B cell (primary cell): ENCODE results near the gene KDM4D. TPM values are rescaled to one million over a fixed set of nuclear protein-coding genes. Genes with fewer than 3 reads are reported as not detected.

Experiments used
- ATAC-seq: fragments of 200-7000 bp; cut with Tn5 transposase; one replicate; pipeline ENCODE4 v1.10.0; 2021; ENCODE audit warnings: low read depth, mild to moderate bottlenecking, moderate number of reproducible peaks, moderate library complexity
- CTCF ChIA-PET: fragments of 350-600 bp; sonication (Branson Sonifier 250); formaldehyde crosslinking; loops from one replicate; lab custom pipeline; 2021; ENCODE audit warnings: antibody characterized with exemption, inconsistent platforms; lab: Charles Lee
- POLR2A ChIA-PET: fragments of 350-600 bp; sonication (Branson Sonifier 250); formaldehyde crosslinking; loops from one replicate; lab custom pipeline; 2021; ENCODE audit warnings: antibody characterized with exemption; lab: Charles Lee
- DNase-seq: peaks from one replicate; pipeline ENCODE4 v3.0.0; 2013
- H2AFZ ChIP-seq: 2 replicates; pipeline ENCODE4 v1.6.1; 2012; ENCODE audit warnings: mild to moderate bottlenecking, low read depth, low read length; ENCODE audit not compliant: insufficient read depth, poor library complexity, severe bottlenecking
- H3K27ac ChIP-seq, 2 donors: 1 replicate in 1 of 2; 2 replicates in 1 of 2; pipeline ENCODE4 v1.5.1; 2012 to 2013; ENCODE audit warnings: low read length in 2 of 2, mild to moderate bottlenecking in 2 of 2, moderate library complexity in 1 of 2
- H3K27me3 ChIP-seq, 4 experiments: fragments of 200-600 bp in 1 of 4; sonication (generic) in 1 of 4; replicated peaks in 1 of 4; 1 replicate in 2 of 4; 2 replicates in 2 of 4; pipeline versions ENCODE4 v1.6.1 to v1.7.0; 2013 to 2016; ENCODE audit warnings: low read length in 3 of 4, mild to moderate bottlenecking in 2 of 4, mixed read lengths in 1 of 4, moderate library complexity in 1 of 4; ENCODE audit not compliant: insufficient read depth in 4 of 4, control insufficient read depth in 3 of 4; ENCODE audit errors: control extremely low read depth in 1 of 4
- H3K36me3 ChIP-seq, 2 experiments: replicated peaks in 1 of 2; 1 replicate in 1 of 2; 2 replicates in 1 of 2; pipeline versions ENCODE4 v1.6.1 to v1.7.1; 2013; ENCODE audit warnings: low read length in 1 of 2; ENCODE audit not compliant: insufficient read depth in 2 of 2, control insufficient read depth in 1 of 2; ENCODE audit errors: control extremely low read depth in 1 of 2, extremely low read depth in 1 of 2
- H3K4me1 ChIP-seq, 2 donors: fragments of 200-600 bp in 1 of 2; sonication (generic) in 1 of 2; 1 replicate in 1 of 2; 2 replicates in 1 of 2; pipeline versions ENCODE4 v1.5.1 to v1.6.1; 2013 to 2017; ENCODE audit warnings: low read length in 2 of 2; ENCODE audit not compliant: control insufficient read depth in 2 of 2, insufficient read depth in 2 of 2
- H3K4me2 ChIP-seq: replicated peaks from 2 replicates; pipeline ENCODE3; 2012; ENCODE audit warnings: mild to moderate bottlenecking, low read depth, low read length; ENCODE audit not compliant: poor library complexity, severe bottlenecking
- H3K4me3 ChIP-seq, 5 experiments: fragments of 200-600 bp in 1 of 5; sonication (generic) in 1 of 5; 1 replicate in 3 of 5; 2 replicates in 2 of 5; pipeline versions ENCODE4 v1.5.1 to v1.7.0; 2011 to 2016; ENCODE audit warnings: low read length in 4 of 5, mild to moderate bottlenecking in 4 of 5, low read depth in 2 of 5, control low read depth in 1 of 5, moderate library complexity in 1 of 5; ENCODE audit not compliant: insufficient read depth in 1 of 5; ENCODE audit errors: control extremely low read depth in 1 of 5, extremely low read depth in 1 of 5
- H3K79me2 ChIP-seq: fragments of 200-600 bp; sonication (generic); one replicate; pipeline ENCODE4 v1.6.0; 2016; ENCODE audit warnings: low read length; ENCODE audit not compliant: control insufficient read depth, insufficient read depth
- H3K9ac ChIP-seq: fragments of 200-600 bp; sonication (generic); 2 replicates; pipeline ENCODE4 v1.6.1; 2017; ENCODE audit warnings: mild to moderate bottlenecking, low read length, moderate library complexity
- H3K9me3 ChIP-seq, 3 donors: one replicate each; pipeline versions ENCODE4 v1.6.1 to v1.7.1; 2013; ENCODE audit warnings: low read length in 2 of 3; ENCODE audit not compliant: control insufficient read depth in 2 of 3, insufficient read depth in 1 of 3; ENCODE audit errors: control extremely low read depth in 1 of 3
- H4K20me1 ChIP-seq: 2 replicates; pipeline ENCODE4 v1.6.0; 2012; ENCODE audit warnings: mild to moderate bottlenecking, low read length; ENCODE audit not compliant: insufficient read depth, control insufficient read depth, poor library complexity, severe bottlenecking
- H3K27ac Mint-ChIP-seq: one replicate; pipeline ENCODE4 v1.8.0; 2021; ENCODE audit warnings: mixed read lengths
- H3K27me3 Mint-ChIP-seq: one replicate; pipeline ENCODE4 v1.8.0; 2021; ENCODE audit warnings: mixed read lengths
- H3K4me1 Mint-ChIP-seq: one replicate; pipeline ENCODE4 v1.8.0; 2021; ENCODE audit warnings: mixed read lengths
- H3K4me3 Mint-ChIP-seq: one replicate; pipeline ENCODE4 v1.8.0; 2021; ENCODE audit warnings: mixed read lengths
- H3K9me3 Mint-ChIP-seq: one replicate; pipeline ENCODE4 v1.8.0; 2022; ENCODE audit warnings: mixed read lengths; ENCODE audit not compliant: insufficient read depth
- CTCF ChIP-seq: fragments of 200-600 bp; IDR thresholded peaks from one replicate; pipeline ENCODE4 v1.8.0; 2022; ENCODE audit warnings: antibody characterized with exemption, mild to moderate bottlenecking
- EZH2 ChIP-seq: IDR thresholded peaks from 2 replicates; pipeline ENCODE4 v1.6.1; 2012; ENCODE audit warnings: borderline replicate concordance, low read depth, mild to moderate bottlenecking, moderate library complexity, low read length; ENCODE audit not compliant: insufficient read depth, poor library complexity, severe bottlenecking
- WGBS: methylation state at CpG from one replicate; pipeline ENCODE4 v1.1.5; 2013; ENCODE audit warnings: missing lambda C conversion rate; ENCODE audit not compliant: insufficient coverage; 5-methylcytosine and 5-hydroxymethylcytosine counted together
- intact Hi-C: fragments of 100-400 bp; cut with micrococcal nuclease; formaldehyde crosslinking; loops from one replicate; pipeline ENCODE4 v1.10.0; 2022
- polyA plus RNA-seq: library from polyadenylated mRNA; depleted of rRNA; stranded (reverse); fragments of >200 nt; gene quantifications from 2 replicates; pipeline ENCODE4 v1.2.3, GENCODE V29; 2012
- total RNA-seq, 2 donors: library from RNA; stranded (reverse); fragments of 120-200 nt in 1 of 2; gene quantifications; 1 replicate in 1 of 2; 2 replicates in 1 of 2; pipeline versions ENCODE4 v1.2.3 to v1.2.4, GENCODE V29; 2013 to 2022

KDM4D gene
- total and polyA plus RNA-seq, 2 donors (not counting 1 experiment from before 2014, with no cell fraction given): 0.44 to 0.58 TPM

GRCh38 chr11:94939346-94939745, 34.2 kb upstream of the KDM4D start:
- WGBS: 100% methylated on average over 1 of the region's 2 CpGs
- CTCF ChIA-PET: no interaction called here

GRCh38 chr11:94941131-94941530, 32.4 kb upstream of the KDM4D start:
- WGBS: 82% methylated on average over 3 of the region's 4 CpGs
- H3K4me1 ChIP-seq: no peaks in the 10 kb centered on the region
- no peaks in the 10 kb centered on the region for H3K79me2 ChIP-seq
- no peak overlapping the region for H3K27ac Mint-ChIP-seq
- H4K20me1 ChIP-seq: no peaks in the 10 kb centered on the region
- no peak for TF ChIP-seq EZH2
- no peak for TF ChIP-seq CTCF
- ATAC-seq (no peak), DNase-seq (no peak)
- no peaks in the 10 kb centered on the region for H3K9me3 Mint-ChIP-seq
- H3K27me3 Mint-ChIP-seq: peaks cover 11% of the 10 kb centered on the region
- no peak overlapping the region for H3K4me3 ChIP-seq
- no peak overlapping the region for H2AFZ ChIP-seq
- no peaks in the 10 kb centered on the region for H3K4me1 Mint-ChIP-seq
- no peak overlapping the region for H3K4me3 Mint-ChIP-seq
- no peak overlapping the region for H3K9ac ChIP-seq
- H3K9me3 ChIP-seq: peaks cover 0 to 5% (median 0%) of the 10 kb centered on the region in 3 donors
- intact Hi-C loops: no loop called here
- ChIA-PET CTCF (no interaction called here), POLR2A (interaction anchor here (0.6 kb wide), 1 partner anchor 30 kb away, joined by 3 read pairs; no protein-coding TSS in a partner anchor)
- no peaks in the 10 kb centered on the region for H3K27me3 ChIP-seq
- no peaks in the 10 kb centered on the region for H3K36me3 ChIP-seq
- H3K4me2 ChIP-seq: no peak overlapping the region
- H3K27ac ChIP-seq: no peak overlapping the region

More at GRCh38 chr11:94939346-94939745, 34.2 kb upstream of the KDM4D start:
- DNase-seq (no peak), ATAC-seq (no peak)
- Mint-ChIP-seq H3K4me1 (no peaks in the 10 kb centered on the region), H3K4me3 (no peak overlapping the region), H3K9me3 (no peaks in the 10 kb centered on the region), H3K27ac (no peak overlapping the region), H3K27me3 (peaks cover 15% of the 10 kb centered on the region)
- TF ChIP-seq CTCF (no peak), EZH2 (no peak)
- Histone ChIP-seq H2AFZ (no peak overlapping the region), H3K9ac (no peak overlapping the region), H3K36me3 (no peaks in the 10 kb centered on the region), H3K27me3 (no peaks in the 10 kb centered on the region), H3K9me3 (peaks cover 0 to 5% (median 0%) of the 10 kb centered on the region in 3 donors), H3K4me1 (no peaks in the 10 kb centered on the region), H3K4me2 (no peak overlapping the region), H3K4me3 (no peak overlapping the region), H3K27ac (no peak overlapping the region), H4K20me1 (no peaks in the 10 kb centered on the region), H3K79me2 (no peaks in the 10 kb centered on the region)
- POLR2A ChIA-PET: no interaction called here
- intact Hi-C loops: no loop called here
